ENCODE data around the gene RSAD2.
A peak's percentile ranks its signal among the peaks of the same experiment; 100 is the strongest.
"Not testable (repeated sequence)": the region's sequence is repeated elsewhere in the genome, so short reads cannot be mapped to it uniquely, and the experiment has no call there.

RSAD2 gene

DNA sequence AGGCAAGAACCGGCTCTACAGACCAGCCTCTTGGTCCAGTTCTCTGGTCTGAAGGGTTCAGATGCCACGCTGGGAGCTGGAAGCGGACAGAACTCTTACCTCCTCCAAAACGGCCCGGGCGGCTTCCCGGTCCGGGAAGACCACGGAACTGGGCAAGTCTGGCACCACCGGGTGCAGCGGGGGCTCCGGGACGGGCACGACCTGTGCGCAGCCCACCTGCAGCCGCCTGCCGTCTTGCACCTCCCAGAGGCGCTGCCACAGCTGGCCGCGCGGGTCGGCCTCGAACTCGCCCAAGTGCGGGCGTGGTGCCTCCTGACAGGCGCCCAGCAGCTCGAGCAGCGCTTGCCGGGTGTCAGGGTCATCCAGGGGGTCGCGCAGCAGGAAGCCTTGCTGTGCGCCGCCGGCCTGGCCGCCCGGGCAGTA lies 12.6 kb upstream of the RSAD2 start:
- DNase-seq = peak; percentile 40

DNA sequence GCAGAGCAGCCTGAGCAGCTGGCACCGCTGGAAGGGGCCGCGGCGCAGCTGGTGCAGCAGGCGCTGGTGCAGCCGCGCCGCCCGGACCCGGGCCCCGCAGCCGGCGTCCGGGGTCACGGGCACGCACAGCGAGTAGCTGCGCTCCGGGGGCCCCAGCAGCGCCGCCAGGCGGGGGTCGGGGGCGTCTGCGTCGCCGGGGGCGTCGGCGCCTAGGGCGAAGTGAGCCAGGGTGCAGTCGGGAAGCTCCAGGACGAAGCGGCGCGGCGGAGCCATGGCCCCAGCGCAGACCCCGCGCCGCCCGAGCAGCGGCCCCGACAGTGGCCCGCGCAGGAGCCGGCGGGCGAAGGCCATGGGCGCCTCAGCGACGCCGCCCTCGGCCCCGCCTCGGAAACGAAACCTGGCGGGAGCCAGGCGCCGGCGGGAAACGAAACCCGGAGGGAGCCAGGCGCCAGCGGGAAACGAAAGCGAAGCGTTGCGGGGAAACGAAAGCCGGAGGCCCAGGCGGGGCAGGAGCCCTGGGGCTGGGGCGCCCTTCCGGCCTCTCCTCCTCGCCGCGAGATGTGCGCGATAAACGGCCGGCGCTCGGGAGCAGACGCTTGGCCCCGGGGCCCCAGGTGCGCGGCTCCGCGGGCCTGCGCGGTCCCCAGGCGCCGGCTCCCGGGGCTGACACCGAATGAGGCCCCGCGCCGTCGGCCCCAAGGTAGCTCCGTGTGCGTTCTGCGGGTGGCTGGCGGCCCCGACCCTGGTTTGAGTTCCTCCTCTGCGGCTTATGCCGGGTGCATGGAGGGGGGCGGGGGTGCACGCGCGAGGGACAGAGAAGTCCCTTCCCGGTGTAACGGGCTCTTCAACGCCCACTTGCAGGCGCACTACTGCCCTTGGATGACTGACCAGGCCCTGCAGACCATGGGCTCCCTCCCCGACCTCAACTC lies 12.0 kb upstream of the RSAD2 start, which contains the start of gene CMPK2:
CMPK2 (minus strand) TSS at position 562 of the 929 bp plus-strand sequence; CDS start at position 351, 211 bp downstream.
- peak; percentile 82 for DNase-seq

DNA sequence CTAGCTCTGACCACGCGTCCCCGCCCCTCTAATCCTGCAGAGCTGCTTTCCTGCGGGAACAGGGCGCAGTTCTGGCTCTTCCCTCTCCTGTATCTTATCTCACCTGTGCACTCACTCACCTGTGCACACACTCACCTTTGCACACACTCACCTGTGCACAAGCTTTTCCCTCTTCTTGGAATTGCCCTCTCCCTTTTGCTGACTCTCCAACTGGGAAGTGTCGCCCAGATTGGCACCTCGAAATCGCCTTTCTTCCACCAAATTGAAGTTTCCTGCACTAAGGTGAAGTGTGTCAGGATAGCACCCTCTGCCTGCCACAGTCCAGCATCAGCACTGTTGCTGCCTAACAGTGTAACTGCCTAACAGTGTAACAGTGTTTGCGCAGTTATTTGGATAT lies 11.3 kb upstream of the RSAD2 start:
- peak; percentile 43 for DNase-seq

DNA sequence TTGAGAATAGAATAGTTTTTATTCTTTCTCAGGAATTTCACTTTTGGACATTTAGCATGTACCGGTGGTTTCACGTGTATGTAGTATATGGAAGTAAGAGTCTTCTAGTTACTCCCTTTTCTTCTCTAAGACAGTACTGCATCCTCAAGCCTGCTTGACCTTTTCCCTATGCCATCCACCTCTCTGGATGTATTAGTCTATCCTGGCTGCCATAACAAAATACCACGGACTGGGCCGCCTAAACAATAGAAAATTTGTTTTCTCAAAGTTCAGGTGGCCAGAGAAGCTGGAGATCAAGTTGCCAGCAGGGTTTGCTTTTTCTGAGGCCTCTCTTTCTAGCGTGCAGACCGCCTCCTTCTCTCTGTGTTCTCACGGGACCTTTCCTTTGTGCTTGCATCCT lies 10.6 kb upstream of the RSAD2 start:
- DNase-seq = no peak

DNA sequence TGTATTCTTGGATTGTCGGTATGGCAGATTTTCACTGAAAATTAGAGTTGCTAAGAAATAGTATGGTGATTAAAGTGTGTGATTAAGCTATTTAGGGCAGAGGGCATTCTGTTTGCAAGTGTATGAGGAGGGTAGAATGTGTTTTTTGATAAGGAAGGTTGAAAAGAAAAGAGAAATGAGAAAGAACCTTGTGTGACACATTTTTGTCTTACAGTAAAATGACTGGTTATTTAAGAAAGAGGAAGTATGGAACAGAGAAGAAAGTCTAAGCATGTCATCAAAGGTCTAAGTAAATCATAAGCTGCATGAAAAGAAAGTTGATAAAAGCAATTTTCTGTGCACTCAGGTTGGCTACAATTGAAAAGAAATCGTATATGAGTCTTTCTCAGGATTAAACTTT lies 5.2 kb upstream of the RSAD2 start:
- DNase-seq = no peak

DNA sequence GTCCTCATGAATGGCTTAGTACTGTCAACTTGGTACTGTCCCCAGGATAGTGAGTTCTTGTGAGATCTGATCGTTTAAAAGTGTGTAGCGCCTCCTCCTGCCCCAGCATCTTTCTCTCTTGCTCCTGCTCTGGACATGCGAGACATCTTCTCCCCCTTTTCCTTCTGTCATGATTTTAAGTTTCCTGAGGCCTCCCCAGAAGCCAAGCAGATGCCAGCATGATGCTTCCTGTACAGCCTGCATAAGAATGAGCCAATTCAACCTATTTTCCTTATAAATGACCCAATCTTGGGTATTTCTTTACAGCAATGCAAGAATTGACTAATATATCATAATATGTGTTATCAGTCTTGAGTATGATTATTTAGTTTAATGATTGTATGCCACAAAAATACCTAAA lies 3.5 kb upstream of the RSAD2 start:
- DNase-seq = no peak

DNA sequence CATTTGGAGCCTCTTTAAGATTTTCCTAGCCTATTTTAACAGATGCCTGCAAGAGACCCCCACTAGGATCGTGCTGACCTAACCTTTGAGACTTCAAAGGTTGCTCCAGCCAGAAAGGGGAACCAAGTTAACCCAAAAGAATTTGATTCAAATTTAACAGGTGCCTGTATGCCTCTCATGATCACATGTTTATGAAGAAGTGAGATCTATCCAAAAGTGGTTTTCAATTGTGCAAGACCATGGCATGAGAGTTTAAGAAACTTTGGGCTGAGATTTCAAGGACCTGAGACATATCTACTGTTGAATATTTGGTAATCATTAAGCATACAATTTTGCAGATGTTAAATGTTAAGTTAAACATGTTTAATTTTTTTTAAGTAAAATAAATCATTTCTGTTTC lies 1.3 kb upstream of the RSAD2 start:
- DNase-seq = no peak

DNA sequence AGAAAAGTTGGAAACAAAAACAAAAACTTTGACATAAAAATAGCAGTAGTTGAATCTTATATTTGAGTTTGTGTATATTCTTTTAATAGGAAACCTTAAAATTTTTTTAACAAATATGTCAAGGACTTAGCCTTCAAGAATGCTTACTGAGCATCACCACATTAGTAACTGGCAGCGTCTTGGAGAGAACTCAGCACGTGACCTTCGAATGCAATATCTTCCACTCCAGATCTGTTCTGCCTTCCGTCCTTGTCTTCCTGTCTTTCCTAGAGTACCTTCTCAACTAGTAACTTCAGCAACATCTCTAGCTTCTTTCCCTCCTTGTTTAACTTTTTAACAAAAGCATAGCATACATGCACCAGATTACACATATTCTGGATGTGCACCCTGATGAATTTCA lies 972 bp downstream of the RSAD2 start:
- DNase-seq = no peak

DNA sequence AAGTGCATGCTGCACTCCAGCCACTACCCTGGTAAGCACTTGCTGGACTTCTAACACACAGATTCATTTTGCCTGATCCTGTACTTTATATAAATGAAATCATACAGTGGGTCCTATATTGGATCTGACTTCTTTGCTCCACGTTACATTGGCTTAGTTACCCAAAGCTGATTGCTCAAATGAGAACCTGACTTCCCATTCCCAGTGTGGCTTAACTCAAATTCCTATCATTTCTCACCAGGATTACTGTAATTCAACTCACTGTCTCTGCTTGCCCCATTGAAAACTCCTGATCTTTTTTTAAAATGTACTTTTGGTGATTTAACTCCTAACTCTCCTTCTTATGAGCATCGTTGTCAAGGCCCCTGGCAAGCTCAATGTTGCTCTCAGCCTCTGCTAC lies 1.4 kb downstream of the RSAD2 start:
- no peak for DNase-seq

DNA sequence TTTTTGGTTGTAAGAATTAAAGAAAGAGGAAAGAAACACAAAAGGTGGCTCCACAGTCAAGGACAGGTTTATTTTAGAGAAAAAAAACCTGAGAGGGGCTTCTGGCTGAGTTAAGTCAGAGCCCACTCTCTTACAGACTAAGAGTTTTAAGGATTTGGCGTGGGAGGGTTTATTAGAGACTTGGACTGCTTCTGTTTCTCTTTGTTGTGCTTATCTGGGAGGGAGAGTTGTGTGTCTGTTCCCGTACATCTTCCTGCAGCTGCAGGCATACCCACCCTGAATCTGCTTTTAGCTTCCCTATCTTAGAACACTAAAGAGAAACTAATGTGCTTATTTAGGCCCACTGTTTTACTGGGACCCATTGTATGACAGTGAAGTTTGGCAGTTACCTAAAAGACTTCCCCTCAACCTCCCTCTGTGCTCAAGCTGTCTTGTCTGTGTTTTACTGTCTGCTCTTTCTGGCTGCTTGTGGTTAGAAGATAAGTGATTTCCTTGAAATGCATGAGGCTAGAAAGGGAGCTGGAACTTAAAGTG lies 2.7 kb downstream of the RSAD2 start:
- no peak for DNase-seq

DNA sequence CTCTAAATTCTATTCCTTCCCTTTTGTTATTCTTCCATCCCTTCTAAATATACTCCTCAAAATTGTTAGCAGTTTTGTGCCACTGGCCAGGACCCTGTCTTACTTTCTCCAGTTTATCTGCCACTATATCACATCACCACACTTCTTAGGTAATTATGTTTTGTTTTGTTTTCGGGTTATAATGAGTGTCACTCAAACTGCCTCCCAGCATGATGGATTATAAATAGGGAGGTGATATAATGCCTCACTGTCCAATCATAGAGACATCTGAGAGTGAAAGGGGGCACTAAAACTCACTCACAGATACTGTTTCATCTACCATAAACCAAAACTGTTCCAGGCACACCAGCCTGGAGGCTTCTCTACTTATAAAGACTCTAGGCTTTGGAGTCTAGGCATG lies 3.5 kb downstream of the RSAD2 start:
- no peak for DNase-seq

DNA sequence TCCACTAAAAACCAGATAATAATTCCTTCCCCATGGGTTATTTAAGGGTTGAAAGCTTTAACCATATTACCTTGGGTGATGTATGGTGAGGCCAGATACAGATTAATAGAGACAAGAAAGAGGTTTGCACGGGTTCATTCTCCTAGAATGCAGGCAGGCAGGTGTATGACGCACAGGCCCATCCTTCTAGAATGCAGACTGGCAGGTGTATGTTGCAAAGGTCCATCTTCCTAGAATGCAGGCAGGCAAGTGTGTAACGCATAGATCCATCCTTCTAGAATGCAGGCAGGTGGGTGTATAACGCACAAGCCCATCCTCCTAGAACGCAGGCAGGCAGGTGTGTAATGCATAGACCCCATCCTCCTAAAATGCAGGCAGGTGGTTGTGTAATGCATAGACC lies 3.9 kb downstream of the RSAD2 start:
- DNase-seq = no peak

DNA sequence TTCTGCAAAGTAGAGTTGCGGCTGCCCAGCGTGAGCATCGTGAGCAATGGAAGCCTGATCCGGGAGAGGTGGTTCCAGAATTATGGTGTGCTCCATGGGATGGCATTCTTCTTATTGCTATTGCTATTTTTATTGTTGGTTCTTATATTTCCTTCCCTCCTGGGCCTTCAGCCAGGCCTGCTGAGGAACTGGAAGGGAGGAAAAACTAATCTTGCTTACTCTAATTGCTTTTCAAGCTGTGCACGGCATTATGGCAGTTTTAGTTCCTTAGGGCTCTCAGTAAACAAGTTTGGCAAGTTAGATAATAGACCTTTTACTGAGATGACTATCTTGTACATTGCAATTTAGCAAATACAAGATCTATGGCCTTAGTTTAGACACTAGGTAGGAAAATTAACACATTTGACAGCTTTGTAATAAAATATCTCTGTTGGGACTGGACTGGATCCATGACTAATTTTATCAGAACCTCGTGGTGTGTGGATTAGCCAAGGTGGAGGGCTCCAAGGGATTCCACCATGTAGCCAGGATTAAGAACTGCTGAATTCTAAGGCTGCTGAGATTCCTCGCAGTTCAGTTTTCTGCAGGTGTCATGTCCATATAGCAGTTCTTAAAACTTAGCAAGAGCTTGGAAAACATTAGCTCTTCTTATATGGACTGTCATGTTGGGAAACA lies 6.0 kb downstream of the RSAD2 start:
- no peak for DNase-seq

DNA sequence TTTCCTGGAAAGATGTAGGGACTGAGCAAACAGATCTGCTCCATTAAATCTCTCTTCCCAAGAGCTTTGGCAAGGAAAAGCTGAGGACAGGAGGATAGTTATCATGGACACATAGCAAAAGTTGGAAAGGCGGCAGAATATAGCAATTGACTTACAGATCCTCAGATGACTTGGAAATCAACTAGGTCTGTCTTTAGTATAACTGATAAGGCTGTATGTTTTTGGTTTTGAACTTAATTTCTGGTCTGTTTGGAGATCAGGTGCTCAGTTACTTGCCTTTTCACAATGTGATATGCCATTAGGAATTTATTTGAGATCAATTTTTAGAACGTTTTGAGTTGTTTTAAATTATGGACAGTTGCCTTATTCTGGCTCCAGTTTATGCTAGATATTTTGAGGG lies 8.0 kb downstream of the RSAD2 start:
- no peak for DNase-seq

DNA sequence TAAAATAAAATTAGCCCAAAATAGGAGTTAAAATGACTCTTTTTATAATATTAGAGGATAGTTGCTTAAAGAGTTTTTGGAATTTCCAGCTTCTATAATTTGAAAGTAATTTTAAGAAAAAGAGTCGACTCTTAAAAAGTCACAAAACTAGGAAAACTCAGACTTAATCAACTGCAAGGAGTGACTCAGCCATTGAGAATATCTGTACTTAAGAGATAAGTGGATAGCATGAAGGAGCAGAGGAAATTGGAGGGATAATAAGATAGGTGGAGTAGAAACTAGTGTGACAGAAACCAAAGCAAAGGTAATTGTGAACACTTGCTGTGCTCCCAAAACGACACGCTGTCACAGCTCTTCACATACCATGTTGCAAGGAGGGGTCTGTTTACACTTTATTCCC lies 8.4 kb downstream of the RSAD2 start:
- DNase-seq = no peak

DNA sequence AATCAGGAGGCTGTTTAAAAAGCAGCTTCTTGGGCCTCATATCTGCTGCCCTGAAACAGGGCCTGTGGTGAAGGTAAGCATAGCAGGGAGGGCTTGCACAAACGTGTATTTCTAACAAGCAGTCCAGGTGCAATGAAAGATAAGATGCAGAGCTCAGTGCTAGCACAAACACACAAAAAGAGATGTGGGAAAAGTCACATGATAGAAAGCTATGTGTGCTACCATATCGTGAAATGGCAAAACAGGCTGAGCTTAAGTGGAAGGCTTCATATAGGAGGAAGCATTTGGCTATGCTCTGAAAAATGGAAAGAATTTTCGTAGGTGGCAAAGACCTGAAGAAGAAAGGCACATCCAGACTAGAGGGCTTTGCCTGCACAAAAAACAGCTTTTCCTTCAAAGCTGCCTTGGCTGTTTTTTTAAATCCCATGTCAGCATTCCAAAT lies 10.2 kb downstream of the RSAD2 start:
- DNase-seq = no peak

DNA sequence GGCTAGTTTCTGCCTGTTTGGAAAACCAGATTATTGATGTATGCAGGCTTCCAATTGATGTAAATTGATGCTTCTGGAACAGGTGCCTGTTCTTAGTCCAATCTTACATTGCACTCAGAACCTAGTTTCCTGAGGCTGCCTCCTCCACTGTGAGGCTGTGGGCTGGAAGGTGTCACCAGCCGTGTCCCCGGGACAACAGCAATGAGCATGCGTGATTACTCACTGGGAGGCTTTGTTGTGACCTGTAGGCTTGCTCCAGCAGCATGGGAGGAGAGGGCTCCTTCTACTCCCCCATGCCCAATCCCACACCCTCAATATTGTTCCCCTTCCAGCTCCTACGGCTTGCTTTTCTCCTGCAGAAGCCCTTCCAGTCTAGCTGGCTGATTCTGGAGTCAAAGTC lies 11.1 kb downstream of the RSAD2 start:
- DNase-seq = no peak

DNA sequence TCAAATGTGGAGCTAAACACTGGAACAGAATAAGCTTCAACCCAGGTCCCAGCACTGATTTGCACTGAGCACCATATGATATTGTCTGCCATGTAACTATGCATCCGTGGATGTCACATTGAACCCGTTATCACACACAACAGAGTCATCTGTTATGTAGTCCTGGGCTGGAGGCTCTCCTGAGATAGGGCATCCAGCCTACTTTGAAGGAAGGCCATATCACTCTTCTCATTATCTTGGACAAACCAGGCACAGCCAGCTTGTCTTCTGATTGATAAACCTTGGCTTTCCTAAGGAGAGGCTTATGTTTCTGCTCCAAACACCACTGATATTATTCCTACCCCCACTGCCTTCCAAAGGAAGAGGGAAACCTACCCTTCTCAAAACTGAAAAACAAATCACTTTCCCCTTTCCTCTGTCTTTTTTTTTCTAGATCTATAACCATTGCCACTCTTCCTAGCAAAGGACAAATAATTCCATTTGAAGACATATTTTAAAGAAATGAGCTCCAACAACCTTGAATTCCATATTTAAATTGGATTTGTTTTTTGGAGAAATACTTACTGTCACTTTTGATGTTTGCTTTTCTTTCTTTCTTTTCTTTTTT lies 16.4 kb downstream of the RSAD2 start:
- no peak for DNase-seq

DNA sequence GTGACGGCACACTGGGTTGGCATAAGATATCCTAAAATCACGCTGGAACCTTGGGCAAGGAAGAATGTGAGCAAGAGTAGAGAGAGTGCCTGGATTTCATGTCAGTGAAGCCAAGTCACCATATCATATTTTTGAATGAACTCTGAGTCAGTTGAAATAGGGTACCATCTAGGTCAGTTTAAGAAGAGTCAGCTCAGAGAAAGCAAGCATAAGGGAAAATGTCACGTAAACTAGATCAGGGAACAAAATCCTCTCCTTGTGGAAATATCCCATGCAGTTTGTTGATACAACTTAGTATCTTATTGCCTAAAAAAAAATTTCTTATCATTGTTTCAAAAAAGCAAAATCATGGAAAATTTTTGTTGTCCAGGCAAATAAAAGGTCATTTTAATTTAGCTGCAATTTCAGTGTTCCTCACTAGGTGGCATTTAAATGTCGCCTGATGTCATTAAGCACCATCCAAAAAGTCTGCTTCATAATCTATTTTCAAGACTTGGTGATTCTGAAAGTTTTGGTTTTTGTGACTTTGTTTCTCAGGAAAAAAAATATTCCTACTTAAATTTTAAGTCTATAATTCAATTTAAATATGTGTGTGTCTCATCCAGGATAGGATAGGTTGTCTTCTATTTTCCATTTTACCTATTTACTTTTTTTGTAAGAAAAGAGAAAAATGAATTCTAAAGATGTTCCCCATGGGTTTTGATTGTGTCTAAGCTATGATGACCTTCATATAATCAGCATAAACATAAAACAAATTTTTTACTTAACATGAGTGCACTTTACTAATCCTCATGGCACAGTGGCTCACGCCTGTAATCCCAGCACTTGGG lies 19.6 kb downstream of the RSAD2 start:
- no peak for DNase-seq

DNA sequence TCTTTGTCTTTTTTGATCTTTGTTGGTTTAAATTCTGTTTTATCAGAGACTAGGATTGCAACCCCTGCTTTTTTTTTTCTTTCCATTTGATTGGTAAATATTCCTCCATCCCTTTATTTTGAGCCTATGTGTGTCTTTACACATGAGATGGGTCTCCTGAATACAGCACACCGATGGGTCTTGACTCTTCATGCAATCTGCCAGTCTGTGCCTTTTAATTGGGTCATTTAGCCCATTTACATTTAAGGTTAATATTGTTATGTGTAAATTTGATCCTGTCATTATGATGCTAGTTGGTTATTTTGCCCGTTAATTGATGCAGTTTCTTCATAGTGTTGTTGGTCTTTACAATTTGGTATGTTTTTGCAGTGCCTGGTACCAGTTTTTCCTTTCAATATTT lies 25.0 kb downstream of the RSAD2 start:
- DNase-seq = not testable (repeated sequence)

DNA sequence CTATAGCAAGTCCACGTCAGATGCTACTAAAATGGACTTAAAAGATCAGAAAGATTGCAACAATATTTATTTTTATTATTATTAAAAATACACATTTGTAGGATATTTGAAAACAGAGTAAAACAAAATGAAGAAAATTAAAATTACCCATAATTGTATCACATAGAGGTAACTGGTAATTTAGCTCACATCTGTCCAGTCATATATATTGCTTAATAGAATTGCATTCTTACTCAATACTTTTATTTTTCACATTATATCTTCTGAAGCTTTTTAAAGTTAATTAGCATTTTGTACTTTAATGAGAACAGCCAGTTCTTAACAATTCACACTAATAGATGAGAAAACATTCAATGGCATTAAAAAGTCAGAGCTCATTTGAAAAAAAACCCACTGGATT lies 28.1 kb downstream of the RSAD2 start:
- DNase-seq = no peak

DNA sequence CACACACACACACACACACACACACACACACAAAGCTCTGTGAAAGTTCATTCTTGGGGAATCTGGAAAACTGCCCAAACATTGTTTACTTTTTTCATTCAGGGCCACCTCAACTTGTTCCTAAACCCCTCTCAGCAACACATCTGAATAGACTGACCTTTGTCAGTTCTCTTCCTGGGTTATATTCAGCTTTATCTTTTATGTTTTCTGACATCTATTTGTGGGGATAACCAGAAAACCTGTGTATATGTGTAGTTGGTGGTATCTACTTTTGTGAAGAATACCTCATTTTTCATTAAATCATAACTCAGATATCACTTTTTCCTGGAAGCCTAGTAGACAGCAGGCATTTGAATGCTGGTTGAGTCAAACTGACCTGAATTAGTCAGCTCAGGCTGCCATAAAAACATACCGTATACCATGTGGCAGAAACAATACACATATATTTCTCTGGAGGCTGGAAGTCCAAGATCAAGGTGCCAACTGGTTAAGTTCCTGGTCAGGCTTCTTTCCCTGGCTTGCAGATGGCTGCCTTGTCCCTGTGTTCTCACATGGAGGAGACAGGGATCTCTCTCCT lies 28.7 kb downstream of the RSAD2 start:
- DNase-seq = no peak

All from activated naive CD4-positive, alpha-beta T cell treated with anti-CD3 and anti-CD28 coated beads, Interleukin-2, amount 50 U/mL, for 16 hours (primary cell).